GM12892 (cell line): Measurements from ENCODE around the gene PRRT3.

Experiments
- DNase-seq: peaks from one replicate; pipeline ENCODE4 v3.0.0; 2011; ENCODE audit not compliant: insufficient read length
- FAIRE-seq: peaks from 2 replicates; lab custom pipeline; 2011; peaks lifted over from hg19 to GRCh38; lab: Jason Lieb, UNC
- POLR2A ChIP-seq: IDR thresholded peaks from 2 replicates; pipeline ENCODE4 v1.6.1; 2011; ENCODE audit warnings: low read depth, low read length, control low read depth
- POLR2AphosphoS5 ChIP-seq: IDR thresholded peaks from 2 replicates; pipeline ENCODE4 v1.6.1; 2011; ENCODE audit warnings: low read depth, low read length, control low read depth
- TAF1 ChIP-seq: IDR thresholded peaks from 2 replicates; pipeline ENCODE4 v1.6.1; 2011; ENCODE audit warnings: low read depth, mild to moderate bottlenecking, control low read depth, low read length, borderline replicate concordance

Gene PRRT3

GRCh38 chr3:9965200-9965875 is 13.1 kb upstream of the PRRT3 start:
- DNase-seq (no peak), FAIRE-seq (no peak)
- TF ChIP-seq POLR2A (no peak), TAF1 (no peak), POLR2AphosphoS5 (no peak)

- no peak for TF ChIP-seq POLR2AphosphoS5
- no peak for TF ChIP-seq TAF1
- TF ChIP-seq POLR2A, result no peak
- FAIRE-seq (no peak), DNase-seq (no peak)
Measured at GRCh38 chr3:9957214-9957613, 5.0 kb upstream of the PRRT3 start.

GRCh38 chr3:9955611-9956352 is 3.6 kb upstream of the PRRT3 start:
- TF ChIP-seq POLR2AphosphoS5 (no peak), TAF1 (no peak), POLR2A (no peak)
- DNase-seq (no peak), FAIRE-seq (no peak)

GRCh38 chr3:9955067-9955502 is 2.9 kb upstream of the PRRT3 start:
- TF ChIP-seq TAF1, result no peak
- FAIRE-seq, result no peak
- no peak for DNase-seq

GRCh38 chr3:9951598-9951961 is 628 bp downstream of the PRRT3 start:
- TF ChIP-seq TAF1, result no peak
- TF ChIP-seq POLR2AphosphoS5, result no peak
- TF ChIP-seq POLR2A, result no peak
- no peak for FAIRE-seq
- no peak for DNase-seq

GRCh38 chr3:9951126-9951525 is 1.1 kb downstream of the PRRT3 start:
- DNase-seq, result no peak
- no peak; the same call in 1 of the 2 replicates for TF ChIP-seq POLR2A
- TF ChIP-seq POLR2AphosphoS5, result no peak
- TF ChIP-seq TAF1, result no peak
- FAIRE-seq, result no peak

GRCh38 chr3:9949626-9950025 is 2.6 kb downstream of the PRRT3 start:
- DNase-seq (no peak), FAIRE-seq (no peak)
- TF ChIP-seq POLR2A (no peak), POLR2AphosphoS5 (no peak), TAF1 (no peak)

- FAIRE-seq (no peak), DNase-seq (no peak)
- TF ChIP-seq POLR2AphosphoS5, result no peak
- no peak for TF ChIP-seq POLR2A
- no peak for TF ChIP-seq TAF1
Measured at GRCh38 chr3:9949115-9949514, 3.1 kb downstream of the PRRT3 start.

GRCh38 chr3:9948586-9948985 is 3.6 kb downstream of the PRRT3 start:
- DNase-seq, result no peak
- no peak for FAIRE-seq
- TF ChIP-seq POLR2AphosphoS5 (no peak), TAF1 (no peak), POLR2A (no peak)

- TF ChIP-seq POLR2A (no peak), POLR2AphosphoS5 (no peak)
- no peak for DNase-seq
- FAIRE-seq, result no peak
Measured at GRCh38 chr3:9947025-9947995, 4.9 kb downstream of the PRRT3 start.

GRCh38 chr3:9946112-9947024 is 5.8 kb downstream of the PRRT3 start:
- TF ChIP-seq POLR2A (no peak), POLR2AphosphoS5 (no peak), TAF1 (no peak)
- FAIRE-seq (no peak), DNase-seq (no peak)
